ENCODE data around the gene REELD1.

The REELD1 gene

DNA sequence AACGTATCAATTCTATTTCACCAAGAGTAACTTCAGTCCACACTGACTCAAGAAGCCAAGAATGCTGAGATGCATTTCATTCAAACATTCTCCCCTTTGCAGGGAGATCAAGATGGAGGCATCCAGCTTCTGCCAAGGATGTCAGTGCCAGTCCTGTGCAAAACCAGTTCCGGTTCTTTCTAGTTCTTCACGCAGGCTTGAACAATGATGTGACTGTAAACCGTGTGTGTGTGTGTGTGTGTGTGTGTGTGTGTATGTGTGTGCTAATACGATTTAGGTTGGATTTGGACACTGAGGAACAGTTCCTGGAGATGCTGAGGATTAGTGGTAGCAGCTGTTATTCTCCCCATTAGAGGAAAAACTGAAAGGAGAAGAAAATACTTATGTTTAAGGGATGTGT, at the start of gene REELD1:
TSS of gene REELD1 (plus strand) at position 301 of the 400 bp plus-strand sequence. CDS start 2,415 bp downstream, outside the sequence.
- DNase-seq: no peak

DNA sequence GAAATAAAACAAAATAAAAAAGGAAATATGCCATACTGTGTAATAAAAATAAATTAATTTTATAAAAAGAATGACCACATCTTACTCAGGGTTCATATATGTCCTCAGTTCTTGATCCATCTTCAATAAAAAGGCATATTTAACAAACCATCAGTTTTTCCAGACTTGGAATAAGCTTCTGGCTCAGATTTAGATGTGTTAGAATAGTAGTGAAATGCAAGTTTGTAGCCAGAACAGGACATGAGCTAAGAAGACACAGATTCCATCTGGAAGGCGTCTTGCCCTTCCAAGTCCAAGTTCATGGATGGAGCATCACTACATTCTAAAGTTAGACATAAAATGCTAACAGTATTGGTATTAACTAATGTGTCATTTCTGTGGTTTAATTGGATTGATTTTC, 49.1 kb upstream of the REELD1 start:
- DNase-seq: no peak

DNA sequence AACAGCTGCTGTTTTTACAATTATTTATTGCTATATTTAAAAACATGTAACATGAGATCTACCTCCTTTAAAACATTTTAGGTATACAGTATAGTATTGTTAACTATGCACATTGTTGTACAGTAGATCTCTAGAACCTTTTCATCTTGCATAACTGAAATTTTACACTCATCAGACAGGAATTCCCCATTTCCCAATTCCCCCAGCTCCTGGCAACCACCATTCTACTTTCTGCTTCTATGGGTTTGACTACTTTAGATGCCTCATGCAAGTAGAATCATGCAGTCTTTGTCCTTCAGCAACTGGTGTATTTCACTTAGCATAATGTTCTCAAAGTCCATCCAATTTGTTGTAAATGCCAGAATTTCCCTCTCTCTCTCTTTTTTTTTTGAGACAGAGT, 48.5 kb upstream of the REELD1 start:
- no peak for DNase-seq

DNA sequence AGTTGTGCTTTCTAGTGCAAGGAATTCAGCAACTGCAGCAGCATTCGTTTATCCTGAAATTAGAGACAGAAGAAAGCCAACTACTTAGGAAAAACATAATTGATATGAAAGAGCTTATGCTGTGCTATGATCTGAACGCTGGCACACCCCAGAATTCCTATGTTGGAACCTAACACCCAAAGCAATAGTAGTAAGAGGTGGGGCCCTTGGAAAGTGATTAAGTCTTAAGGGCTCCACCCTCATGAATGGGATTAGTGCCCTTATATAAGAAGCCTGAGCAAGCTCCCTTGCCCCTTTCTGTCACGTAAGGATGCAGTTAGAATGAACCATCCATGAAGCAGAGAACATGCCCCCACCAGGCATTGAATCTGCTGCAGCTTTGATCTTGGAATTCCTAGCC, 44.2 kb upstream of the REELD1 start:
- no peak for DNase-seq

DNA sequence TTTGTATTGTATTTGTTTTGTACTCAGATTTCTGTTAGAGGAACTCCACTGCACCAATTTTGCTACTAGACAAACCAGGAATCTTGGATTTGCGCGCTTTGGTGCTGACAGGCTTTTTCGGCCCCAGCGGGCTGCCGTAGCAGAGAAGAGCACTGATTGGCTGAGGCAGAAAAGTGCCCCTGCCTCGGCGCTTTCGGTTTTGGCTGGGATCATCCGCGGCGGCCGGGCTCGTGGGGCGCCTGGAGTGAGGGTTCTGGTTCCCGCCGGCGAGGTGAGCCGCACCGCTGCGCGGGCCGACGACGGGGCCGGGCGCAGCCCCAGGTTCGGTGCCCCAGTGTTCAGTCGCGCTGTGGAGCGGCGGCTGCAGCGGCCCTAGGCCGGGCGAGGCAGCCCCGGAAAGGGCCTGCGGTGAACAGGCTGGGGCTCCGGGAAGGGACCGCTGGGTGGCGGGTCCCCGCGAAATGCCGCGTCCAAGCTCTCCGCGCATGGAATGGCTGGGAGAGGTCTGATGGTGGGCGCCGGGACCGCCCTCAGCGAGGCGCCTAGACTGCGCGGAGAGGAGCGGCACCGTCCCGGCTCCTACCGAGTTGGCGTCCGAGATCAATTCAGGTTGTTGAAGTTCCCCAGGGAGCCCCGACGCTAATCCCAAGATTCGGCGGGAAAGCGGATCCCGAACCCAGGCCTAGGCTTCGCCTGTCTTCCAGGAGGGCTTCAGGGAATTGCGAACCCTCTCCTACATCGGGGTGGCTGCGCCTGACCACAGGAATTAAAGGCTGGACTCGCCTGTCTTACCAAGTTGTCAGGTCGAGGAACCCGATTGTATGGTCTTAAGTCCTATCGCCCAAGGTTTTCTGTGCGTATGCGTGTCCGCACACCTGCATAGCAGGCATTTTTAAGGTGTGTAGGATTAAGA, 38.5 kb upstream of the REELD1 start, which contains the start of gene LSM6:
TSS of gene LSM6 (plus strand) at position 178 of the 913 bp plus-strand sequence. CDS start 7,204 bp downstream, outside the sequence.
- DNase-seq: peak; percentile 82

DNA sequence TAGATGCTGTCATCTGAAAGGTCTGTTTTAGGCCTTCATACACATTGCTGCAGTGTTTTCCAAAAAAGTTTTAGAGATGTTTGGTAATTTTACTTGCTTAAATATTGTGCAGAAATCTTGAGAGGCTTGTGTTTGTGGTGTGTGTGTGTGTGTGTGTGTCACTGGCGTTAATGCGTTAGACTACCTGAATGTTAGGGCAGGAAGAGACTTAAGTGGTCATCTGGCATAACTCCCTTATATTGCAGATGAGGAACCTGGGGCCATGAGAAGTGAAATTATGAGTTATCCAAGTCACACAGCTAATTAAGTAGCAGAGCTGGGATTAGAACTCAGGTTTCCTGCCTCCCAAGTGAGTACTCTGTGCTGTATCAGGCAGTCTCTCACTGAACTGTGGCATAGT, 37.4 kb upstream of the REELD1 start:
- DNase-seq: no peak

DNA sequence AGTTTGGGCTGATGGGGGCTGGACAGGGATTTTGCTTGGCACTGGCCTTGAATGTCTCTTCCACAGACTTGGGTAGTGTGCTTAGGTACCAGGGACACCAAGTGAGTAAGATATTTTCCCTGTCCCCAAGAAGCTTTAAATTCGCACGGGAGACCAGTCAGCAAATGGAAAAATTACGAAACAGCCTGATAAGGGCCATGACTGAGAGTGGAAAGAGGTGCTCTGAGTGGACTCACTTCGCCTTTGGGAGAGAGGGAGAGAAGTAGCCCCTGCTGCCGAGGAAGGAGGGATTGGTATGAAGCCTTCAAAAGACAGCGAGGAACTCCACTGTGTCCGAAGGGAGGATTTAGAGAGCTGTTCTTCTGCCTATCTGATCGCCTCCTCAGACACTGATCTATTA, 36.2 kb upstream of the REELD1 start:
- no peak for DNase-seq

DNA sequence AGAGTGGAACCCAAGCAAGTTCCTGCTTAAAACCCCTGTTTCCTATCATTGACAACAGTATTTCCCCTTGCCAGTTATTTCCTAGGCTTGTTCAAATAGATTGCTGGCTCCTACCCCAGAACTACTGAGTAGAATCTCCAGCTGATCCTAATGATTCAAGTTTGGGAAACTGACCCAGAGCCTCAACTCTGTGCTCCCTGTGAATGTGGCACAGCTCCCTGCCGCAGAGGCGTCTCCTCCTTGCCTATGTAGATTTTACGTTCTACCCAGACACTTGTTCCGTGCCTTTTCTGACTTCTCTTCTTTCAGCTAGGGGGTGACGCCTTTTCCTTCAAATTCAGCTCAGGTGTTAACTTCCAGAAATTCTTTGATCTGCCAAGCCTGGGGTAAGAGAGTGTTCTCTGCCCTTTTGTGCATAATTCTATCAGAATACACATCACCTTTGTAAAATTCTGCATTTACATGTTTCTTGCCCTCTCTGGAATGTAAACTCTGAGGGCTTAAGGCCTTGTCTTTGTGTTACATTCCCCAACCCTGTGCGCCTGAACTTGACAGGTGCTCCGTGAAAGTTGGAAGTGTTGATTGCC, 34.5 kb upstream of the REELD1 start:
- no peak for DNase-seq

DNA sequence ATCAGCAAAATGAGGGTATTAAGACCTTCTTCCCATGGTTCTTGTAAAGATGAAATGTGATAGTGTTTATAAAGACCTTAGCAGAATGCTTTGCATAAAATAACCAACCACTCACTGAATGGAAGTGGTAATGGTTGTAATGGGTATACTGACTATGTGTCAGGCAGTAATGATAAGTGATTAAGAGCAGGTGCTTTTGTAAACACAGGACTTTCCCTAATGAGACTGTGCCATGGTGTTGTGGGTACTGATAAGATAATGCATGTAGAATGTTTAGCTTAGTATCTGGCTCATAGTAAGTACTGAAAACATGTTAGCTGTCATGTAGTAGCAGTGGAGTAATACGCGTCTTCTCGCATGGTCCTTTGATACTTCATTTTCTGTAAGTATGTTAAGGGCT, 31.9 kb upstream of the REELD1 start:
- no peak for DNase-seq

DNA sequence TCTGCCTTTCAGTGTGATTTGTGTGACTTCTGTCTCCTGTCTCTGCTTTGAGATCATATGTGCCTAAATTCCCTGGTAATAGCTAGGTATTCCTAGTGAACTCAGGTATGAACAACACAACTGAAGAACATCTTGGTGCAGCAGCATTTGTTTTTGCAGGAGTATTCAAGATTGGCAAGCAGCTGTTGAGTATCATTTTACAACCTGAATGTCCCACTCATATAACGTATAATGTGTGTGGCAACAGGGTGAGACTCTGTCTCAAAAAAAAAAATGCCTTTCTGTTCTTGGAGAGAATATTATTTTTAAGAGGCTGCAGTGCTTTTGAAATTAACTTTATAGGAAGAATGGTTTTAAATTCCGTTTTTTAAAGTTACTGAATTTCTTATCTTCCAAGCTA, 31.1 kb upstream of the REELD1 start:
- DNase-seq: no peak

DNA sequence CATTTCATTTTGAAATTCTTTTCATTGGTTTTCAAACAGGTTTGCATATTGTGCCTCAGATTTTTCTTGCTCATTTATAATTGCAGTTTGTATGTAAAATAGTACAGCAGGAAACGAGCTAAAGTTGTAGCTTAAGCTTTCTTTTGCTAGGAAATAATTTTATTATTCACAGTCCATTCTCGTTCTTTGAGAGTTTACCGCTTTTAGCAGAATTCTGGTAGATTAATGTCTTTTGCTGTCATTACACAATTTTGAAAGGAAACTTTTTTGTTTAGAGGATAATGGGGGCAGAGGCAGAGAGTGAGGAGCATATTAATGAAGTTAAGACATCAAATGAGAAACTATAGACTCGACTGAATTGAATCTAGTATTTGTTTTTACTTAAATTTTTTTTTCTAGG, 28.3 kb upstream of the REELD1 start:
- no peak for DNase-seq

DNA sequence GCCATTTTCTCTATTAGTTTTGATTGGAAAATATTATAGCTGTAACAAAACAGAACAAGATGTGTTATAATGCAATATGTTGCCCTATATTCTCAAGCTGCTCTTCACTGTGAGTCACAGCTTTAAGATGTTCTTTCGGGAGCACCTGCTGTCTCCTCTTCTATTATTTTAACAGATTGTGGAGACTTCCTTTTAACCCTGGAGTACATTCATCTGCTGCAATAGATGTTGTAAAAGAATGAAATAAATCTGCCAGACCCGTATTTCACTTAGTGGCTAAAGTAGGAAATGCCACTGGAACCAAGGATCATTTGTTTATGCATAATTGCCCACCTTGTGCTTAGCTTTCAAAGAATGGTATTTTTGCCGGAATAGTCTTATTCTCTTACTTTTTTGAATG, 27.7 kb upstream of the REELD1 start:
- DNase-seq: no peak

DNA sequence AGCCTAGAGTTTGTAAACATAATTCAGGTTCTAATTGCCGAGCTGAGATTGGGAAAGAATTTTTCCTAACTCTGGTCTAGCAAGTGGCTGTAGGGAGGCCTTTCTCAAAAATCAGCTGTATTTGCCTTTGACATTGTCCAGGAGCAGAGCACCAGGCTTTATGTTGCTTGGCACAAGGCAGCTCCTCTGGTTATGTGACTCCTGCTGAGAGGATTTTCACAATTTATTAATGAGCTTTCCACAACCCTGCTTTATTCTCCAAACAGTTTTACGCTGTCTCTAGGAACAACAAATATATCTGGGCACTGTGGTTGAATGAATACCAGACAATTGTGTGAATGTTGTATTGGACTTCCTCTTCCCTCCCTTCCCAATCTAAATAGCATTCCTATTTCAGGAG, 23.9 kb upstream of the REELD1 start:
- no peak for DNase-seq

DNA sequence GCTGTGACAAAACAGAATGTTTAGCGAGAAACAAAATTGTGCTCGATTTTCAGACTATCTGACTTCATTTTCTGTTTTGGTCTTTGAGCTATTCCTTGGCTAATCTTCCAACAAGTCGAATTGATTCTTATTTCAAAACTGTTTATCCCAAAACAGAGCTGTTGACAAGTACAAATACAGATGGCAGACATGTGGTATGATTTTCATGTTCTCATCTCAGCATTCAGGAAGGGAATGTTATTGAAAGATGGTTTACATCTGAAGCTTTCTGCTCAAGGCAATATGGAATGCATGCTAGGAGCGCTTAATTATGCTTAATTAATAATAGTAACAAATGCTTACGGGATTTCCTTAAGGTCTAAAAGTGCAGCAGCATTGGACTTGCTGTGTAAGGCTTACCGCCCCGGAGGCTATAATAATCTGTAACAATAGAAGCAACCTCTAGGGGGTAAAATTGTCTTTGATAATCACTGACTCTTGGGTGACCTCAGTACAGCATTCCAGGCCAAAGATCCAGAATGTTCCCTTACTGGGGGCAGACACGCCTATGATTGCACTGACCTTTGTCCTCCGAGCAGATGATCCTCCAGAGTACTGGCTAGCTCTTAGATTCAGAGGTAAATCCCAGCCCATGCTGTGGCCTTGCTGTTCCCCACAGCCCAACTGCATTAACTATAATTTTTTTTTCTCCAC, 22.4 kb upstream of the REELD1 start:
- no peak for DNase-seq

DNA sequence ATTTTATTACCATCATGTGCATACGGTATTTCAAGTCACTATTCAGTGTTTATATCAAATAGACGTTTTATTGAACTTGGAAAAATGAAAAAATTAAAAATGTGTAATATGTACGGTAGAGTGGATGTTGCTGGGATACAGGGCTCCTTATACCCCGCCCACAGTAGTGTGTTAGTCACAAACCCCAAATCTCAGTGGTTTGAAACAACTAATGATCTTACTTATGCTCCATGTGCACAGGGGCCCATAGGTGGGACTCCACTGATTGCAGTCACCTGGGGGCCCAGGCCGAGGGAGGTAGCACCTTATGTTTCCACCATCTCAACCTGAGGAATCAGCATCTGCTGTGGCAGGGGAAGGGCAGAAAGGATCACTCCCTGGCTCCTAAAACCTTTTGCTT, 20.7 kb upstream of the REELD1 start:
- DNase-seq: no peak

DNA sequence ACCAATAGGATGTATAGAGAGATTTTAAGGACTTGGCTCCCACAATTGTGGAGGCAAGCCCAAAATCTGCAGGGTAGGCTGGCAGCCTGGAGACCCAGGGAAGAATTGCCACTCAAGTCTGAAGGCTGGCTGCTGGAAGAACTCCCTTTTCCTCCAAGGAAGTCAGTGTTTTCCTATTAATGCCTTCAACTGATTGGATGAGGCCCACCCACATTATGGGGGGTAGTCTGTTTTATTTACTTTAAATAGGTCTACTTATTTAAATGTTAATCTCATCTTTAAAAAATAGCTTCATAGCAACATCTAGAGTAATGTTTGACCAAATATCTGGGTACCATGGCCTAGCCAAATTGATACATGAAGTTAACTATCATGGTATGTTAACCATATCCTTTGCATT, 20.1 kb upstream of the REELD1 start:
- no peak for DNase-seq

DNA sequence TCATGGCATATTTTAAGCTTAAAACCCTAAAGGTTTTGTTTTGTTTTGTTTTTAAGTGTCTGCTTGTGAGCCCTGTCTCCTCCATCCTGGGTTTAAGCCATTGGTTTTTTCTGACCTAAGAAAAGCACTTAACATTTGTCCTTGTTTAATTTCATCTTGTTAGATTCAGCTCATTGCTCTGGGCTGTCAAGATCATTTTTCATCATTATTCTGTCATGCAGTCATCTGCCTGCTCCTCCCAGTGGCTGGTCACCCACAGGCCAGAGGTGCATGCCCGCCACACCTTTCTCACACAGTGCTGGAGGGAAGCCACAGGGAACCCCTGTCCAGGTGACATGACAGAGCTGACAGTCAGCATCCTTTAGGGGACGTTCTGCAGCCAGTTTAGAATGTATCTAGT, 11.7 kb upstream of the REELD1 start:
- DNase-seq: no peak

DNA sequence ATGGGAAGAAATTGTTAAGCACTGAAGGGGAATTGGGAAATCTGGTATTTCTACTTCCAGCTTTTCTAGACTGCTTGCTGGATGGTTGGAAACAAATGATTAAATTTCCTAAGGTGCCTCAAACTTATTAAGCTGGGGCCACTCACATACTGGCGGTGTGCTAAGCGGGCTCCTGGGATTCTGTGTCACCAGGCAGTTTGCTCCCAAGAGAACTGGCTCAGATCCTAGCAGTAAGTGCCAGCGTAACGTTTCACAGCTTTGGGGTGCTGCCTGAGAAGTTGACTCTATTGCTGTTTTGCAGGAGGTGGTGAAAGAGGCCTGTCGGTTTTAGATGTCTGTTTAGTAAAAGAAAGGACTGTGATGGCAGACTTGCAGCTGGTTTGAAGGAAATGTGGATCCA, 6.9 kb upstream of the REELD1 start:
- DNase-seq: no peak

DNA sequence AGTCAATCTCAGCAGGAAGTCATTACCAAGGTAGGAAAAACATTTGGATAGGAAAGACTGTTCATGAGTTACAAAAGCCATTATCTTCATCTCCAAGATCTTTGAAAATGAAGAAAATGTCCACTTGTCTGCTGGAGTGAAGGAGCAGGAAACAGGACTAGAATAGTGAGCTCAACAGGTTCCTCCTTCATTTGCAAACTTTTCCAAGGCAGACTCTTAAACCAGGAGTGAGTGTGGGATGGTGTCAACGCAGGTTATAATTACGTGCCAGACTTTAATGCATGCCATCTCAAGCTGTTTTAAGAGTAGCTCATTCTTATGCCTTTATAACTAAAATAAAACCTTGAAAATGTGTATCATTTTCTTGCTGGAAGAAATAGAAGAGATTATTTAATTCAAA, 3.4 kb upstream of the REELD1 start:
- no peak for DNase-seq

DNA sequence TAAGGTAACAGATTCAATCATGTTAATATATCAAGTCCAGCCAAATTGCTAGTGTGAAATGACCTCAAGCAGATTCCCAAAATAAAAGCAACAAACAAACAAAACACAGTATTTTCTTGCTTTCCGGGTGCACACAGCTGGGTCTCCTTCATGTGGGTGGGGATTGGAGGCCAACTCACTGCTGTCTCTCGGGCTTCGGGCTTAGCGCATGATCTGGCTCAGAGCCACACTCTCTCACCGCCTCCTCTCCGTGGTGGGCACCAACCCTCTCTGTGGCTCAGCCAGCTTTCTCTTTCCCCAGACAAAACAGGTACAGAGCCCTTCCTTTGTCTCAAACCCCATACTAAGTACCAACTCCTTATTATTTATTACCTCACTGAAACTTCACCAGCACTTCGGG, 2.9 kb upstream of the REELD1 start:
- DNase-seq: no peak

DNA sequence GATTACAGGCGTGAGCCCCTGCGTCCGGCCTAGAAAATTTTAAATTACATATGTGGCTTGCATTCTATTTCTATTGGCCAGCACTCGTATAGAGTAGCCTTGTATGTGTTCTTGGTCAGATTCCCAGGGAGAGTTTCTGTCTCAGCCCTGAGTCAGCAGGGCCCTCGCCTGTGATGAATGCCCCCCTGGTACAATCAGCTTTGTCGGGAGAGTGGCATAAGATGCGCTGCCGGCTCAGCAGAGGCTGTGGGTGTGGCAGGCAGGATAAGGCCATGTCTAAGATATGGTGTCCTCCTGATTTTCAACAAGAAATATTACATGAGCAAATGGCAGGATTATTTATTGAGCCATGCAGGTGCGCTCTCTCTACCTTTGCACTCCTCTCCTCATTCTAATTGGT, 1.6 kb upstream of the REELD1 start:
- no peak for DNase-seq

DNA sequence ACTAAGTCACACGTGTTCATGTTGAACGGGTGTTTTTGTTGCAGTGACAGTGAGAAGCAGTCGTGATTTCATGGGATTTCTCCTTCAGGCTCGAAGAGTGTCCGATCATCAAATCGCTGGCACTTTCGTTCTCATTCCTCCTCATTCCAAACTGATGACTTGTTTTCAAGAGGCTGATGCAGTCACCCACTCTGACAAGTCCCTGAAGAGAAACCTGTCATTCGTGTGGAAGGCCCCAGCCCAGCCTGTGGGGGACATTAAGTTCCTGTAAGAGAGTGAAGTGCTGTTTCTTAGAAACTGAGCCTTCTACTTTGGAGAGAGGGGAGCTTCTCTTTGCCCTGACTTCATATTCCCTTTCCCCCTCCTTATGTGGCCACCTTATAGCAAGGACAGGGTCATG, 8.0 kb downstream of the REELD1 start:
- DNase-seq: no peak

DNA sequence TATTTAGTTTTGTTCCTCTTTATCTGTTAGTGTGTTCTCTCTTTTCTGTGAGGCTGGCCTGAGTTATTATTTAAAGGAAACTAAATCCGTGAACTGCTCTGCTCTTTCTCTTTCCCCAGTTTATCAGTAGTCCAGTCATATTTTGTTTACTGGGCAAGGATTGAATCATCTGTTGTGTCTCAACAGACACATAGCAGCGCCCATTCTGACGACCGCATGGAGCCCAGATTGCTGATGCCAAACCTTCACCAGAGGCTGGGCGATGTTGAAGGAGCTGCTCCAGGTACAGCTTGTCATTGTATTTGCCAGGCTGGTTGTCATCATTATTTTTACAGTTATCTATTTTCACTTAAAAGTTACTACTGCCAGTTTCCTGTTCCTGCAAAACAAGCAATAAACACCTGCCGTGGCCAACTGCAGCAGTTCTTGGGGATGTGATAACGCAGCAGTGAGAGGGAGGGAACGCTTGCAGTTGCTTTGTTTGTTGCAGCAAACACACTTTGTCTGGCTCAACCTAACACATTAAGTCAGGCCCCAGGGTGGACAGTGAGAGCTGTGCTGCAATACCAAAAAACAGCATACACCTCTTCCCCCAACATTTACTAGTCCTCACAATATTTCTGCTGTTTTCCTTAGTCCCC, 10.1 kb downstream of the REELD1 start:
- no peak for DNase-seq

Measured in CD4-positive, alpha-beta T cell treated with Interferon gamma for 1 hour (primary cell).